Activated T-helper 2 cell treated with anti-CD3 and anti-CD28 coated beads, Interferon-gamma antibody, Interleukin-2, Interleukin-4, amounts not matched to agents 10 μg/mL and 5 μg/mL and 100 μg/mL, durations not matched to agents 14 hours and 24 hours and 36 hours (primary cell): ENCODE measurements around the gene SEMA7A. TPM values are rescaled to one million over a fixed set of nuclear protein-coding genes. Genes with fewer than 3 reads are reported as not detected.

Source experiments
- DNase-seq: peaks from one replicate; pipeline ENCODE4 v3.0.0; 2021; ENCODE audit warnings: low spot score
- H3K27ac Mint-ChIP-seq: one replicate; pipeline ENCODE4 v1.8.0; 2021; ENCODE audit warnings: mixed read lengths
- H3K27me3 Mint-ChIP-seq: one replicate; pipeline ENCODE4 v1.8.0; 2021; ENCODE audit warnings: low read depth, mixed read lengths
- H3K36me3 Mint-ChIP-seq: one replicate; pipeline ENCODE4 v1.8.0; 2021; ENCODE audit warnings: low read depth, mixed read lengths
- H3K4me1 Mint-ChIP-seq: one replicate; pipeline ENCODE4 v1.8.0; 2021; ENCODE audit warnings: low read depth, mixed read lengths
- H3K4me3 Mint-ChIP-seq: one replicate; pipeline ENCODE4 v1.8.0; 2021; ENCODE audit warnings: low read depth, mild to moderate bottlenecking, moderate library complexity, mixed read lengths
- H3K9me3 Mint-ChIP-seq: one replicate; pipeline ENCODE4 v1.8.0; 2021; ENCODE audit warnings: mixed read lengths
- intact Hi-C: fragments of 100-400 bp; cut with micrococcal nuclease; formaldehyde crosslinking; loops from one replicate; pipeline ENCODE4 v1.15.1; 2023
- total RNA-seq: library from RNA; stranded (reverse); gene quantifications from 2 replicates; pipeline ENCODE4 v1.2.3, GENCODE V29; 2022

Gene SEMA7A
- total RNA-seq, 1 donor from 2014 or later = 45.9 TPM

DNA sequence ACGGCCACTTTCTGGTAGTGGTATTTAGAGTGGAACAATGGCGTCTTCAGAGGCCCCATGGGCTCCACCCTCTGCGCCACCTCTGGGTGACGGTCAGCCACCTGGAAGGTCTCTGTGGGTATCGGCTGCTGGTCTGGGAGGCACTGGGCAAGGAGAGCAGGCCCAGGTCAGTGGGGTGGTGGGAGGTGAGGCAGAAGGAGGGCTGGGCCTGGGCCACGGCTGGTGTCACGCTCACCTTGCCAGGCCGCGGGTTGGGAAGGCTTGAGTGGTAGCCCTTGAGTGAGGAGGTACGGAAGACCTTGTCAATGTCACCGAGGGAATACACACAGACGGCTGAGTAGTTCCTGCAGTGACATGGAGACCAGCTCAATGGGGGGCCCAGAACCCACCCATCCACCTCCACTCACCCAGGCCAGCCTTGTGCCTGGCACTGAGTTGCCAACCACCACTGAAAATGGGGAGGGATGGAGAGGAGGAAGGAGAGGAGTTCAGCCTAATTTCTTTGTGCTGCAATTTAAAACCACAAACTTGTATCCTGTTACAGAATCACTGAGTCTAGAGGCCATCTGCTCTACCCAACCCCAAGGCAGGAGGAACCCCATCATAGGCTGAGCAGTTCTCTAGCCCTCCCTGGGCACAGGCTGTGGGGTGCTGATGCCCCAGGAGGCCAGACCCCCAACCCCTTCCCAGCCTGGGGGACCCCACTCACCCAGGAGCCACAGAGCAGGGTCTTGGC lies 19.0 kb downstream of the SEMA7A start:
- Mint-ChIP-seq H3K4me3 (no peak overlapping the region), H3K27me3 (no peaks in the 10 kb centered on the region), H3K9me3 (no peaks in the 10 kb centered on the region), H3K4me1 (peaks cover 19% of the 10 kb centered on the region), H3K27ac (no peak overlapping the region), H3K36me3 (peaks cover 78% of the 10 kb centered on the region)
- no peak for DNase-seq
- intact Hi-C loops = no loop called here

DNA sequence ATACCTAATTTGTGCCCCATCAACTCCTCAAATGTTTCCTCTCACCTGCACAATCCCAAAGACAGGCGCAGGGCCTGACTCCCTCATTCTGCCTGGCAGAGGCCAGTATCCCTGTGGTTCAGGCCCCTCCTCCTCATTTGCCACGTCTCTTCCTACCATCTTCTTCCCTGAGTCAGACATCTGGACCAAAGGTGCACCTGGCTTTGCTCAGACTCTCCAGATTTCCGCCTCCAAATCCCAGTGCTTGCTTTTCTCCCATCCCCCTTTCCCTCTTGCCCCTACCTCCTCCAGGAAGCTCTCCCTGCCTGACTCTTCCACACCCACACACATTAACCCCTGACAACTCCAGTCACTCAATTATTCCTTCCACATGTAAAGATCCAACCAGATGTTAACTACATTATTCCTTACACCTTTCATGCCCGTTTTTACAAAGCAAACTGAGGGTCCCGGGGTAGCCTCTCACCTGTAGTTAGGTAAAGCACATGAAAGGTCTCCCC lies 19.6 kb downstream of the SEMA7A start:
- Mint-ChIP-seq H3K4me1 (peaks cover 19% of the 10 kb centered on the region), H3K36me3 (peaks cover 78% of the 10 kb centered on the region), H3K4me3 (no peak overlapping the region), H3K27ac (no peak overlapping the region), H3K27me3 (no peaks in the 10 kb centered on the region), H3K9me3 (no peaks in the 10 kb centered on the region)
- intact Hi-C loops = no loop called here
- no peak for DNase-seq

DNA sequence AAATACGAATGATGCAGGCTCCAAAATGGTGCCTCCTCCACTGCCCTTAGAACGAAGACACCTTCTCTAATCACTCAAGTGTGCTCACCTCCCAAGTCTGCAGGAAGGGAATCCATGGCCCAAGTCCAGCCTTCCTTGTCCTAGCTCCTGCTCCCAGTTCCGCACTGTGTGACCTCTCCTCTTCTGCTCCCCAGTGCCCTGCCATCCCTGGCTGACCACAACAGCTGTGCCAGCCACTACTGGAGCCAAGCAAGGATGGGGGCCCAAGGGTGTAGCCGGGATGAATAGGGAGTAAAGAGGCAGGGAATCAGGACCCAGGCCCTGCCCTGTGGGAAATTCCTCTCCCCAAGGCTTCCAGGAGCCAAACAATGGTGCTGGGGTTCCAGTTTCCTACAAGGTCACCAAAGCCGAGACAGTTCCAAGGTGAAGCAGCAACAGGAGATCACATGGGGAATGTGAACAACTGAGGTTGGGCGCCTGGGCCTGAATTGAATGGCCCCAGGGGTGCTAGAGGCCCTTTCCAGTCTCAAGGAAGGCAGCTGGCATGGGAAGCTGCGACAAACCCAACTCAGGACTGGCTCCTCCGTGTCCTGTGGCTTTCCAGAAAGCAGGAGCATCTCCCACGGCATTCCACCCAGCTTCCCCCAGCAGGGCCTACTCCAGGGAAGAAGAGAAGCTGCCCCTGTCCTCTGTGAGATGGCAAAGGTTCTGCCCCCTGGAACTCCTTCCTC lies 20.2 kb downstream of the SEMA7A start:
- intact Hi-C loops = no loop called here
- peaks cover 15% of the 10 kb centered on the region for H3K4me1 Mint-ChIP-seq
- peaks cover 76% of the 10 kb centered on the region for H3K36me3 Mint-ChIP-seq
- no peak overlapping the region for H3K27ac Mint-ChIP-seq
- no peaks in the 10 kb centered on the region for H3K27me3 Mint-ChIP-seq
- no peak for DNase-seq
- H3K9me3 Mint-ChIP-seq = no peaks in the 10 kb centered on the region
- H3K4me3 Mint-ChIP-seq = no peak overlapping the region

DNA sequence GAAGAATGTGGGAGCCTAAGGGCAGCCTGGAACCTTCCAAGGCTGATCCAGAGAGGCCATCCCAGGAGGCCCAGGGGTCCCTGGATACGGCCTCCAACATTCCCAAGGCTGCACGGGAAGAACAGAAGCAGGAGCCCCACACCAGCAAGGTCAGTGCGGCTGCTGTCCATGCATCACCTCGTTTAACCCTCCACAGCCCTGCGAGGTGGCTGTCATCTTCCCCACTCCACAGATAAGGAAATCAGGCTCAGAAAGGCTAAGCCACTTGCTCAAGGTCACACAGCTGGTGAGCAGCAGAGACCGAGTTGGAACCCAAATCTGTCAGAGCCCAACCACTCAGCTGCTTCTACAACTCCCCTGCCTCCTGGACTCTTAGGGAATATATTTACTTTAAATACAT lies 21.6 kb downstream of the SEMA7A start:
- H3K9me3 Mint-ChIP-seq = no peaks in the 10 kb centered on the region
- H3K27ac Mint-ChIP-seq = no peak overlapping the region
- peaks cover 17% of the 10 kb centered on the region for H3K4me1 Mint-ChIP-seq
- H3K4me3 Mint-ChIP-seq = no peak overlapping the region
- intact Hi-C loops = no loop called here
- DNase-seq = no peak
- H3K27me3 Mint-ChIP-seq = no peaks in the 10 kb centered on the region
- peaks cover 76% of the 10 kb centered on the region for H3K36me3 Mint-ChIP-seq

DNA sequence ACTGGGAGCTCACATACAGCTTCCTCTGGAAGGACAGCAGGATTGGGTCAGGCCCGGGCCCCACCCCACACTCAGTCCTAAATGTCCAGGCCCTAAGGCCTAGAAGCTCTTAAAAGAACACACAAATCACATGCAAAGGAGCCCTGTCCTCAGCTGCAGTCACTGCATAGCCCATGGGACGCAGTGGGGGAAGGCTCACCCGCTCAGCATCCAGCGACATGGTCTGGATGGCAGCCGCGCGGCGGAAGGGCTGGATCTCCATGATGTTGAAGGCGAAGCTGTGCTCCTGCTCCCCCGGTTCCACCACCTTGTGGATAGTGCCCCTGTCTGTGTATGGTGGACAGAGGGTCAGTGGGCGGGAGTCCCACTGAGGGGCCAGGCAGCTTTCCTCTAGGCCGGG lies 22.1 kb downstream of the SEMA7A start:
- Mint-ChIP-seq H3K36me3 (peaks cover 74% of the 10 kb centered on the region), H3K9me3 (no peaks in the 10 kb centered on the region), H3K27ac (no peak overlapping the region), H3K27me3 (no peaks in the 10 kb centered on the region), H3K4me3 (no peak overlapping the region), H3K4me1 (peaks cover 19% of the 10 kb centered on the region)
- intact Hi-C loops = no loop called here
- DNase-seq = no peak

DNA sequence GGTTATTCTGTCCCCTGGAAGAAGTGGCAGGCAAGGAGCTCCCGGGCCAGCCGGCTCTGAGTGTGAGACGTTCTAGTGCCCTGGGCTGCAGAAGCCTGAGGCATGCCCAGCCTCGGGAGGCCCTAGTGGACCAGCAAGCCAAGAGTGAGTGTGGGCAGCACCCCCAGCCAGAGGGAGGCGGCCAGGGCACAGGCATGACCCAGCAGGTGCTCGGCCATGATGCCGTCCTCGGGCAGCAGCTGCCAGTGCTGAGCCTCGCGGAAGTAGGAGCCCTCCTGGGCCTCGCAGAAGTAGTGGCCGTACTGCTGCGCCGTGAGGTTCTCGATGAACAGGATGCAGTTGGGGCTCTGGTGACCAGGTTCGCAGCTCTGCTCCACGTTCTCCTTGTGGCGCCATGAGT lies 23.3 kb downstream of the SEMA7A start:
- Mint-ChIP-seq H3K4me3 (no peak overlapping the region), H3K9me3 (no peaks in the 10 kb centered on the region), H3K4me1 (peaks cover 21% of the 10 kb centered on the region), H3K27ac (no peak overlapping the region), H3K27me3 (no peaks in the 10 kb centered on the region), H3K36me3 (peaks cover 68% of the 10 kb centered on the region)
- intact Hi-C loops = no loop called here
- no peak for DNase-seq

DNA sequence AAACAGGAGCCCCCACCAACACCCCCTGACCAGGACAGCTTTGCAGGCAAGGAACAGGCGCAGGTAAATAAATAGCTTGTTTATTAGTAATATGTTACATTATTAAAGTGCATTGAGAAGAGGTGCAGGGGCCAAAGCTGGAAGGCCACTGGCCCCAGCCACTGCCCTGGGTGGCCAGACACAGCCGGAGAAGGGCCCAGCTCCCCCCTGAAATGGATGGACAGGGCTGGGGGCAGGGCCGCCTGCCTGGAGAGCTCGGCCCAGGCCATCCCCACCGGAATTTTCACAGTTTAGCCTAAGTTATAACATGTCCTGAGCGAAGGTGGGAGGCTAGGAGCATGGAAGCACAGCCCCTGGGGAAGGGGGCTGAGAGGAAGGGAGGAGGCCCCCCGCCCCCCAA lies 24.5 kb downstream of the SEMA7A start:
- Mint-ChIP-seq H3K4me3 (no peak overlapping the region), H3K36me3 (peaks cover 58% of the 10 kb centered on the region), H3K27me3 (no peaks in the 10 kb centered on the region), H3K27ac (no peak overlapping the region), H3K9me3 (no peaks in the 10 kb centered on the region), H3K4me1 (peaks cover 20% of the 10 kb centered on the region)
- intact Hi-C loops = no loop called here
- DNase-seq = no peak

DNA sequence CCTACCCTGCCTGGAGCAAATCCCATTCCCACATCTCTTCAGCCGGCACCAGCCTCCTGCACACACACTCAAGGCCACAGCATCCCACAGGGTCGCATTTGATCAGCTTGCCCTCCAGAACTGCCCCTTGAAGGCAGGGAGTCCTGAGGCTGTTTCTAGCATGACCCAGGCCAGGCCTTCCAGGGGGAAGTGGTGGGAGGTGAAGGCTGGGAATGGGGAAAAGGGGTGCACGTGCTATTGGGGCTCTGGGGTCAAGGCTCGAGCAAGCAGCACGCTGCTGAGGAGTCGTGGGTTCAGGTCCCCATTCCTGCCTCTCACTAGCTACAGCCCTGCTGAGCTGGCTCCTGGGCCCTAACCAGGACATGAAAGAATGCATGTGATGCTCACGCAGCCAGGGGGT lies 24.9 kb downstream of the SEMA7A start:
- intact Hi-C loops = no loop called here
- Mint-ChIP-seq H3K4me1 (peaks cover 22% of the 10 kb centered on the region), H3K9me3 (no peaks in the 10 kb centered on the region), H3K27me3 (no peaks in the 10 kb centered on the region), H3K4me3 (no peak overlapping the region), H3K36me3 (peaks cover 56% of the 10 kb centered on the region), H3K27ac (peak overlapping the region; percentile 34)
- DNase-seq = no peak

DNA sequence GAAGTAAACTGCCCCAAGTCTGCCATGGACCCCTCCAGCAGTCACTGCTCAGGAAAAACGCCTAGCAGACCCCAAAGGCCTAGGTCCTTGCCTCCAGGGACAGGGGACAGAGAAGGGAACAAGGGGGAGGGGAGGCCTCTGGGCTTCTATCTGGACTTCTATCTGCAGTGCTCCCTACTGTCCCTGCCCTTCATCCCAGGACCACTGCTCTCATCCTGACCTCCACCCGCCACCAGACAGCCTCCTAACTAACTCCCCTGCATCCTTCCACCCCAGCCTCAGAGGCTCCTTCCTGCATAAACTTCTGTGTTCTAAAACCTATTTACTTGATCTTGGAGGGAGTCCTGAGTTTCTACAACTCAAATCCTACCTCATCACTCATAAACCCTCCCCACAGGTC lies 25.4 kb downstream of the SEMA7A start:
- intact Hi-C loops = no loop called here
- no peak overlapping the region for H3K4me3 Mint-ChIP-seq
- H3K27ac Mint-ChIP-seq = peak overlapping the region; percentile 34
- H3K4me1 Mint-ChIP-seq = peaks cover 26% of the 10 kb centered on the region
- no peaks in the 10 kb centered on the region for H3K9me3 Mint-ChIP-seq
- DNase-seq = no peak
- no peaks in the 10 kb centered on the region for H3K27me3 Mint-ChIP-seq
- peaks cover 54% of the 10 kb centered on the region for H3K36me3 Mint-ChIP-seq

DNA sequence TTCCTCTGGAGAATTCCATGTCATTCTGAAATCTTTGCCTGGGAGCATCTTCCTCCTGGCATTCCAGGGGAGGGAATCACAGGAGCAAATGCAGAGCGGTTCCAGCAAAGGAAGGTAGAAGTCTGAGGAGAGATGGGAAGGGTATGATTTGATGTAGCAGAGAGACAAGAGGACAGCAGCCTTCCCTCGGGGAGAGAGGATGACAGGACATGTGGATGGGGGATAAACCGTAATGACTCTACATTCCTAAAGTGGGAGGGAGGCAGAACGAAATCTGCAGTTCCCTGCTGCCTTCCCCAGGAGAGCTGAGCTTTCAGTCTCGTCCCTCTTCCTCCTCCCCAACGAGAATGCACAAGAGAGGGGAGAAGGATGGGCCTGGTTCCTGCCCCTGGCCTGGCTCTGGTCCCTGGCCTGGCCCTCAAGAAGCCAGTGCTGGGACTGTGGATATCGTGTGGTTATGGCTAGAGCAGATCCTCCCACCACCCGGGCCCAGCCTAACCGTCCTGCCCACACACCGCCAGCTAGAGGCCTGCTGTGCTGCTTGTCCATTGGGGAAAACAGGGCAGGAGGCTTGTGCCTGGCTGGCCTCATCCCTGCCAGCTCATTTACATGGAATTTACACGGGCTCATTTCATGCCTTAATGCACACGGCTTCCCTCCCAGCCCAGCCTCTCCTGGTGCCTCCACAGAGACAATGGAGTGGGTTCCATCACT lies 26.6 kb downstream of the SEMA7A start:
- no peak overlapping the region for H3K27ac Mint-ChIP-seq
- intact Hi-C loops = no loop called here
- H3K4me1 Mint-ChIP-seq = peaks cover 38% of the 10 kb centered on the region

DNA sequence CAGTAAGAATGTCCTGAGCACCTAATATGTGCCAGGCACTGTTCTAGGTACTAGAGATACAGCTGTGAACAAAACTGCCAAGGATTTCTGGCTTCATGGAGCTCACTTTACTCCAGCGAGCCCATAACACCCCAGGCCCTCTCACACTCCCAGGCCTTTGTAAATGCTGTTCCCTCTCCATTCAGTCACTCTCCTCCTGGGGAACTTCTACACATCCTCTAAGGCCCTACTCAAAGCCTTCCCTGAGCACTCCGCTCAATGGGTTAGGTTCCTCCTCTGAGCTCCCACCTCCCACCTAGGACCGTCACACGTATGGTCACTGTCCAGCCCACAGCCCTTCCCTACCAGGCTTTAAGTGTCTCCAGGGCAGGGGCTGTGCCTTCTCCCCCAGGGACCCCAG lies 27.2 kb downstream of the SEMA7A start:
- DNase-seq = no peak
- Mint-ChIP-seq H3K4me3 (no peak overlapping the region), H3K36me3 (peaks cover 37% of the 10 kb centered on the region), H3K9me3 (no peaks in the 10 kb centered on the region), H3K27ac (no peak overlapping the region), H3K27me3 (no peaks in the 10 kb centered on the region), H3K4me1 (peaks cover 44% of the 10 kb centered on the region)
- intact Hi-C loops = no loop called here

More for the DNA sequence above, 26.6 kb downstream of the SEMA7A start:
- H3K36me3 Mint-ChIP-seq = peaks cover 42% of the 10 kb centered on the region
- H3K27me3 Mint-ChIP-seq = no peaks in the 10 kb centered on the region
- H3K4me3 Mint-ChIP-seq = no peak overlapping the region
- DNase-seq = no peak
- no peaks in the 10 kb centered on the region for H3K9me3 Mint-ChIP-seq

DNA sequence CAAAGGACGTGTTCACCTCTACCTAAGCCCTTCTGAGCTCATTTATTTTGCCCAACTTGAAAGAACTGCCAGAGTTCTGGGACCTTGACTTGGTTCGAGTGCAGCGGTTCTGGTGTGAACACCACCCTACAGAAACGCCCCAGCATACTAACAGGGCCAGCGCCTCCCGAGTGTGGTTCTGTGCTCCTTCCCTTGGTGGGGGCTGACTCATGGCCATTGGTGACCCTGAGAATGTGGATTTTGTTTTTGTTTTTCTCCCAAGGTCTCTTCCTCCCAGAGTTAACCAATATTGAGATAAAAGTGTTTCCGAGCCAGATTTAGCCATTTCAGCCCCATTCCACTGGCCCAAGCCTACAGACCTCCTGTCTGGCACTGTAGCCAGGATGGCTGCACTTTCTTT lies 27.9 kb downstream of the SEMA7A start:
- Mint-ChIP-seq H3K9me3 (no peaks in the 10 kb centered on the region), H3K27ac (no peak overlapping the region), H3K27me3 (no peaks in the 10 kb centered on the region), H3K4me3 (no peak overlapping the region), H3K36me3 (peaks cover 31% of the 10 kb centered on the region), H3K4me1 (peaks cover 51% of the 10 kb centered on the region)
- intact Hi-C loops = no loop called here
- DNase-seq = no peak
